A549 (cell line): Measurements from ENCODE around the gene CPS1. TPM values are rescaled to one million over a fixed set of nuclear protein-coding genes. Genes with fewer than 3 reads are reported as not detected.

Source experiments
- ATAC-seq, 2 experiments: fragments of 200-7000 bp in 1 of 2; fragments of >200 bp in 1 of 2; cut with Nextera tagmentation in 1 of 2; cut with Tn5 transposase in 1 of 2; 3 replicates each; pipeline versions ENCODE4 v1.8.0 to v1.9.1; 2018 to 2020; ENCODE audit warnings: mild to moderate bottlenecking in 1 of 2, moderate library complexity in 1 of 2
- CTCF ChIA-PET: fragments of 300-600 bp; sonication (Branson Sonifier 250); formaldehyde crosslinking; extraction: SDS; loops from one replicate; lab custom pipeline; 2021; ENCODE audit warnings: antibody characterized with exemption, inconsistent platforms; lab: Yijun Ruan, JAX
- POLR2A ChIA-PET: fragments of 350-600 bp; formaldehyde crosslinking; extraction: SDS; loops from one replicate; lab custom pipeline; 2021; ENCODE audit warnings: antibody characterized with exemption, inconsistent platforms; lab: Yijun Ruan, JAX
- DNase-seq, 2 experiments: peaks; one replicate each; pipeline versions ENCODE4 v3.0.0 to v3.0.0-alpha.2; 2011 to 2016; ENCODE audit warnings: low read depth in 1 of 2, low spot score in 1 of 2
- FAIRE-seq: peaks from 2 replicates; lab custom pipeline; 2011; peaks lifted over from hg19 to GRCh38; lab: Jason Lieb, UNC
- H3K27ac ChIP-seq, 2 experiments: fragments of >200 bp; sonication (Bioruptor Twin); formaldehyde crosslinking; 3 replicates each; pipeline ENCODE4 v1.5.1; 2016 to 2017
- H3K4me1 ChIP-seq: fragments of >200 bp; sonication (Bioruptor Twin); formaldehyde crosslinking; 3 replicates; pipeline ENCODE4 v1.6.1; 2016
- H3K4me2 ChIP-seq: fragments of >200 bp; sonication (Bioruptor Twin); formaldehyde crosslinking; 3 replicates; pipeline ENCODE4 v1.6.1; 2016
- H3K4me3 ChIP-seq: fragments of >200 bp; sonication (Bioruptor Twin); formaldehyde crosslinking; 3 replicates; pipeline ENCODE4 v1.5.1; 2016
- H3K9me3 ChIP-seq: fragments of >200 bp; sonication (Bioruptor Twin); formaldehyde crosslinking; 3 replicates; pipeline ENCODE4 v1.6.1; 2016
- CBX2 ChIP-seq: fragments of 200-600 bp; sonication (generic); IDR thresholded peaks from 2 replicates; pipeline ENCODE4 v1.6.1; 2016; ENCODE audit warnings: low read depth, mild to moderate bottlenecking, borderline replicate concordance
- CHD4 ChIP-seq: fragments of 200-600 bp; sonication (generic); IDR thresholded peaks from 2 replicates; pipeline ENCODE4 v1.6.1; 2016; ENCODE audit warnings: antibody characterized with exemption, mild to moderate bottlenecking, borderline replicate concordance
- EHF ChIP-seq: fragments of 250-450 bp; sonication (Bioruptor Pico); IDR thresholded peaks from 2 replicates; pipeline ENCODE4 v1.5.0; 2020; ENCODE audit warnings: mild to moderate bottlenecking
- EHMT2 ChIP-seq: fragments of 200-600 bp; sonication (generic); IDR thresholded peaks from 2 replicates; pipeline ENCODE4 v1.6.1; 2016; ENCODE audit warnings: antibody characterized with exemption, low read depth, mild to moderate bottlenecking, moderate library complexity
- FOXS1 ChIP-seq: fragments of 250-450 bp; sonication (Bioruptor Pico); IDR thresholded peaks from 2 replicates; pipeline ENCODE4 v1.5.0; 2020; ENCODE audit warnings: mild to moderate bottlenecking, moderate library complexity
- GATA3 ChIP-seq: IDR thresholded peaks from 2 replicates; pipeline ENCODE4 v1.6.1; 2012; ENCODE audit warnings: borderline replicate concordance
- HOXA7 ChIP-seq: fragments of 250-450 bp; sonication (Bioruptor Pico); IDR thresholded peaks from 2 replicates; pipeline ENCODE4 v1.5.0; 2020; ENCODE audit warnings: mild to moderate bottlenecking, moderate library complexity
- HOXB5 ChIP-seq: fragments of 250-450 bp; sonication (Bioruptor Pico); IDR thresholded peaks from 2 replicates; pipeline ENCODE4 v1.5.0; 2020; ENCODE audit warnings: mild to moderate bottlenecking, moderate library complexity
- JUN ChIP-seq, 2 experiments: fragments of >200 bp; sonication (Bioruptor Twin); formaldehyde crosslinking; IDR thresholded peaks; 2 replicates in 1 of 2; 3 replicates in 1 of 2; pipeline ENCODE4 v1.6.1; 2016 to 2017
- KDM5A ChIP-seq: fragments of 200-600 bp; sonication (generic); IDR thresholded peaks from 2 replicates; pipeline ENCODE4 v1.6.1; 2016; ENCODE audit warnings: antibody characterized with exemption, mild to moderate bottlenecking
- NPAS2 ChIP-seq: fragments of 250-450 bp; sonication (Bioruptor Pico); IDR thresholded peaks from 2 replicates; pipeline ENCODE4 v1.8.0; 2022; ENCODE audit warnings: mild to moderate bottlenecking, moderate library complexity, borderline replicate concordance
- RCOR1 ChIP-seq: fragments of 150-350 bp; IDR thresholded peaks from 2 replicates; pipeline ENCODE4 v1.6.1; 2014; ENCODE audit warnings: antibody characterized with exemption, low read length, low read depth
- RFX5 ChIP-seq: fragments of 450-650 bp; IDR thresholded peaks from 2 replicates; pipeline ENCODE4 v1.7.1; 2014; ENCODE audit warnings: antibody characterized with exemption, mild to moderate bottlenecking, moderate library complexity
- RNF2 ChIP-seq: fragments of 200-600 bp; sonication (generic); IDR thresholded peaks from 2 replicates; pipeline ENCODE4 v1.6.1; 2016; ENCODE audit warnings: low read depth, mild to moderate bottlenecking, antibody characterized with exemption, moderate library complexity, borderline replicate concordance
- TFCP2L1 ChIP-seq: fragments of 250-450 bp; sonication (Bioruptor Pico); IDR thresholded peaks from 2 replicates; pipeline ENCODE4 v1.5.0; 2021; ENCODE audit warnings: mild to moderate bottlenecking
- TP53 ChIP-seq: fragments of 250-450 bp; sonication (Bioruptor Pico); IDR thresholded peaks from 2 replicates; pipeline ENCODE4 v1.5.0; 2021; ENCODE audit warnings: mild to moderate bottlenecking, moderate library complexity
- ZFP36 ChIP-seq: fragments of 450-650 bp; IDR thresholded peaks from 2 replicates; pipeline ENCODE4 v1.6.1; 2014; ENCODE audit warnings: borderline replicate concordance; ENCODE audit not compliant: partially characterized antibody
- ZNF302 ChIP-seq: fragments of 250-450 bp; sonication (Bioruptor Pico); IDR thresholded peaks from 2 replicates; pipeline ENCODE4 v1.9.0; 2021; ENCODE audit warnings: inconsistent platforms, mild to moderate bottlenecking, moderate library complexity
- ZSCAN20 ChIP-seq: fragments of 250-450 bp; sonication (Bioruptor Pico); IDR thresholded peaks from 2 replicates; pipeline ENCODE4 v1.8.0; 2022; ENCODE audit warnings: mild to moderate bottlenecking, moderate library complexity
- WGBS: methylation state at CpG from one replicate; pipeline ENCODE4 v1.1.6; 2017; ENCODE audit errors: missing lambda C conversion rate; 5-methylcytosine and 5-hydroxymethylcytosine counted together
- polyA plus RNA-seq, 4 experiments: library from polyadenylated mRNA; depleted of rRNA in 3 of 4; stranded (reverse); fragments of >200 nt; fragmentation: RNase III in 1 of 4; extraction: RNeasy Plus Mini Kit Qiagen cat#74134 plus additional on column Dnase treatment in 1 of 4; gene quantifications; 2 replicates in 3 of 4; 3 replicates in 1 of 4; pipeline ENCODE4 v1.2.3, GENCODE V29; 2011 to 2017
- TF ChIP-seq, protein P1 (sequence below): fragments of 250-450 bp; sonication (Bioruptor Pico); IDR thresholded peaks from 2 replicates; pipeline ENCODE4 v1.5.0; 2020; ENCODE audit warnings: low read depth, mild to moderate bottlenecking, moderate library complexity
- TF ChIP-seq, protein P2 (sequence below): IDR thresholded peaks from 2 replicates; pipeline ENCODE4 v1.6.1; 2012
- TF ChIP-seq, protein P3 (sequence below): fragments of 150-350 bp; IDR thresholded peaks from 2 replicates; pipeline ENCODE4 v1.6.1; 2014; ENCODE audit warnings: low read depth, mild to moderate bottlenecking, low read length
- TF ChIP-seq, protein P4 (sequence below): fragments of 450-650 bp; IDR thresholded peaks from 2 replicates; pipeline ENCODE4 v1.6.1; 2014; ENCODE audit warnings: antibody characterized with exemption
- TF ChIP-seq, protein P5 (sequence below): fragments of >200 bp; sonication (Bioruptor Twin); formaldehyde crosslinking; IDR thresholded peaks from 3 replicates; pipeline ENCODE4 v1.5.1; 2016
- TF ChIP-seq, protein P6 (sequence below): IDR thresholded peaks from 2 replicates; pipeline ENCODE4 v1.6.1; 2012; ENCODE audit warnings: low read depth, borderline replicate concordance

CPS1 gene
- polyA plus RNA-seq, 2 of the 4 experiments (the other 2 are of a cell fraction) = 16.1 to 61.3 TPM

DNA sequence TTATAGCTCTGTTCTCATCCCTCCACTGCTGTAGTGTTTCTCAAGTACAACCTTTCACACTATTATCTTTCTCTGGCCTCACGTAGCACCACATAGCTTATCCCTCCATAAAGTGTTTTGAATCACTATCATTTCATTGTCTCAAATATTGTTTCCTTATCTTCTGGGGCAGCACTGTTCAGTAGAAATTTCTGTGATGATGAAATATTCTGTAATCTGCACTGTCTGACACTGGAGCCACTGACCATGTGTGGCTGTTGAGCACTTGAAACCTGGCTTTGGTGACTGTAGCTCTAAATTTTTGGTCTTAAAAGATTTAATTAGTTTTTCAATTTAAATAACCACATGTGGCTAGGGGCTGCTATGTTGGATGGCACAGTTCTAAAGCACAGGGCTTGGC, 78.9 kb downstream of the CPS1 start (continued):
- no peak for TF ChIP-seq CHD4
- no peak for TF ChIP-seq TFCP2L1 (CRISPR knock-in tag)
- no peak for TF ChIP-seq NPAS2 (CRISPR knock-in tag)
- TF ChIP-seq HOXA7 (CRISPR knock-in tag) = no peak
- TF ChIP-seq, protein P1, sequence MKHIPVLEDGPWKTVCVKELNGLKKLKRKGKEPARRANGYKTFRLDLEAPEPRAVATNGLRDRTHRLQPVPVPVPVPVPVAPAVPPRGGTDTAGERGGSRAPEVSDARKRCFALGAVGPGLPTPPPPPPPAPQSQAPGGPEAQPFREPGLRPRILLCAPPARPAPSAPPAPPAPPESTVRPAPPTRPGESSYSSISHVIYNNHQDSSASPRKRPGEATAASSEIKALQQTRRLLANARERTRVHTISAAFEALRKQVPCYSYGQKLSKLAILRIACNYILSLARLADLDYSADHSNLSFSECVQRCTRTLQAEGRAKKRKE (CRISPR knock-in tag) = no peak
- no peak for TF ChIP-seq RCOR1
- no peak for TF ChIP-seq ZSCAN20 (CRISPR knock-in tag)
- TF ChIP-seq, protein P2, sequence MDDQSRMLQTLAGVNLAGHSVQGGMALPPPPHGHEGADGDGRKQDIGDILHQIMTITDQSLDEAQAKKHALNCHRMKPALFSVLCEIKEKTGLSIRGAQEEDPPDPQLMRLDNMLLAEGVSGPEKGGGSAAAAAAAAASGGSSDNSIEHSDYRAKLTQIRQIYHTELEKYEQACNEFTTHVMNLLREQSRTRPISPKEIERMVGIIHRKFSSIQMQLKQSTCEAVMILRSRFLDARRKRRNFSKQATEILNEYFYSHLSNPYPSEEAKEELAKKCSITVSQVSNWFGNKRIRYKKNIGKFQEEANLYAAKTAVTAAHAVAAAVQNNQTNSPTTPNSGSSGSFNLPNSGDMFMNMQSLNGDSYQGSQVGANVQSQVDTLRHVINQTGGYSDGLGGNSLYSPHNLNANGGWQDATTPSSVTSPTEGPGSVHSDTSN = no peak
- TF ChIP-seq RNF2 = no peak
- TF ChIP-seq, all 56 proteins: peak for 0

DNA sequence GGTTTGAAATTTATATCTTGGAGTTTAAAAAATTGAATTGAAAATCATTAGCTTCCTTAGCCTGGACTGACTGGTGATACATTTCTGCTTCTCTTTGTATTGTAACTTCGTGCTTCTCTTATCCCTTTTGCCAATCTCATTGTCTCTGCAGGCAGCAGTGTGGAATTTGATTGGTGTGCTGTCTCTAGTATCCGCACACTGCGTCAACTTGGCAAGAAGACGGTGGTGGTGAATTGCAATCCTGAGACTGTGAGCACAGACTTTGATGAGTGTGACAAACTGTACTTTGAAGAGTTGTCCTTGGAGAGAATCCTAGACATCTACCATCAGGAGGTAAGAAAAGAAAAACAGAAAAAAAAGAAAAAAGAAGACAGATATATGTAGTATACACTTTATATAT, 85.9 kb downstream of the CPS1 start:
- H3K4me1 ChIP-seq = no peaks in the 10 kb centered on the region
- no peaks in the 10 kb centered on the region for H3K9me3 ChIP-seq
- no peak for ATAC-seq
- no peak overlapping the region for H3K27ac ChIP-seq
- 71% methylated on average over 4 of the region's 4 CpGs for WGBS
- H3K4me3 ChIP-seq = no peak overlapping the region
- ChIA-PET POLR2A (no interaction called here), CTCF (no interaction called here)
- DNase-seq = no peak
- no peak overlapping the region for H3K4me2 ChIP-seq
- no peak for TF ChIP-seq HOXB5 (CRISPR knock-in tag)
- TF ChIP-seq, protein P3, sequence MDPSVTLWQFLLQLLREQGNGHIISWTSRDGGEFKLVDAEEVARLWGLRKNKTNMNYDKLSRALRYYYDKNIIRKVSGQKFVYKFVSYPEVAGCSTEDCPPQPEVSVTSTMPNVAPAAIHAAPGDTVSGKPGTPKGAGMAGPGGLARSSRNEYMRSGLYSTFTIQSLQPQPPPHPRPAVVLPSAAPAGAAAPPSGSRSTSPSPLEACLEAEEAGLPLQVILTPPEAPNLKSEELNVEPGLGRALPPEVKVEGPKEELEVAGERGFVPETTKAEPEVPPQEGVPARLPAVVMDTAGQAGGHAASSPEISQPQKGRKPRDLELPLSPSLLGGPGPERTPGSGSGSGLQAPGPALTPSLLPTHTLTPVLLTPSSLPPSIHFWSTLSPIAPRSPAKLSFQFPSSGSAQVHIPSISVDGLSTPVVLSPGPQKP = no peak
- no peak for TF ChIP-seq EHMT2
- no peak for TF ChIP-seq TP53
- TF ChIP-seq HOXA7 (CRISPR knock-in tag) = no peak
- no peak for TF ChIP-seq FOXS1 (CRISPR knock-in tag)
- TF ChIP-seq EHF (CRISPR knock-in tag) = no peak
- no peak for TF ChIP-seq ZNF302
- TF ChIP-seq GATA3 = no peak
- no peak for TF ChIP-seq NPAS2 (CRISPR knock-in tag)
- TF ChIP-seq, protein P4, sequence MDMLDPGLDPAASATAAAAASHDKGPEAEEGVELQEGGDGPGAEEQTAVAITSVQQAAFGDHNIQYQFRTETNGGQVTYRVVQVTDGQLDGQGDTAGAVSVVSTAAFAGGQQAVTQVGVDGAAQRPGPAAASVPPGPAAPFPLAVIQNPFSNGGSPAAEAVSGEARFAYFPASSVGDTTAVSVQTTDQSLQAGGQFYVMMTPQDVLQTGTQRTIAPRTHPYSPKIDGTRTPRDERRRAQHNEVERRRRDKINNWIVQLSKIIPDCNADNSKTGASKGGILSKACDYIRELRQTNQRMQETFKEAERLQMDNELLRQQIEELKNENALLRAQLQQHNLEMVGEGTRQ = no peak
- TF ChIP-seq, protein P1 (CRISPR knock-in tag) = no peak
- TF ChIP-seq TFCP2L1 (CRISPR knock-in tag) = no peak
- FAIRE-seq = no peak

DNA sequence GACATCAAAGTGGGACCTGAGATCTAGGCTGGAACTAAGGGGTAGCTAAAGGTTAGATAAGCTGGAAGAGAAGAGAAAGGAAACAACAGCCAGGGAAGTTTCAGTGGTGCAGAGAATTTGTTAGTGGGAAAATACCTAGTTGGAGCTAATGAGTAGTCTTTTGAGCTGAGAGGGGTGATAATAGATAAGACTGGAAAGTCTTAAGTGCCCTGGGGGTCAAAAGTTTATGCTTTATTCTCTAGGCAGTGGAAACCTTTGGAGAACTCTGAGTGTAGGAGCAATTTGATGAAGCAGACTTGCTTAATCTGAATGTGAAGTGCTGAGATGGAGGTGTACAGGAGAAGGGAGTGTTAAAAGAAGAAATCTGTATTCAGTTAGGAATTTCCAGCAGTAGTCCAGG, 90.8 kb downstream of the CPS1 start:
- no peak for FAIRE-seq
- ChIA-PET POLR2A (no interaction called here), CTCF (no interaction called here)
- no peak for DNase-seq
- no peaks in the 10 kb centered on the region for H3K4me1 ChIP-seq
- no peaks in the 10 kb centered on the region for H3K9me3 ChIP-seq
- H3K4me3 ChIP-seq = no peak overlapping the region
- TF ChIP-seq, protein P5, sequence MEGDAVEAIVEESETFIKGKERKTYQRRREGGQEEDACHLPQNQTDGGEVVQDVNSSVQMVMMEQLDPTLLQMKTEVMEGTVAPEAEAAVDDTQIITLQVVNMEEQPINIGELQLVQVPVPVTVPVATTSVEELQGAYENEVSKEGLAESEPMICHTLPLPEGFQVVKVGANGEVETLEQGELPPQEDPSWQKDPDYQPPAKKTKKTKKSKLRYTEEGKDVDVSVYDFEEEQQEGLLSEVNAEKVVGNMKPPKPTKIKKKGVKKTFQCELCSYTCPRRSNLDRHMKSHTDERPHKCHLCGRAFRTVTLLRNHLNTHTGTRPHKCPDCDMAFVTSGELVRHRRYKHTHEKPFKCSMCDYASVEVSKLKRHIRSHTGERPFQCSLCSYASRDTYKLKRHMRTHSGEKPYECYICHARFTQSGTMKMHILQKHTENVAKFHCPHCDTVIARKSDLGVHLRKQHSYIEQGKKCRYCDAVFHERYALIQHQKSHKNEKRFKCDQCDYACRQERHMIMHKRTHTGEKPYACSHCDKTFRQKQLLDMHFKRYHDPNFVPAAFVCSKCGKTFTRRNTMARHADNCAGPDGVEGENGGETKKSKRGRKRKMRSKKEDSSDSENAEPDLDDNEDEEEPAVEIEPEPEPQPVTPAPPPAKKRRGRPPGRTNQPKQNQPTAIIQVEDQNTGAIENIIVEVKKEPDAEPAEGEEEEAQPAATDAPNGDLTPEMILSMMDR = no peak
- no peak for TF ChIP-seq RFX5
- no peak for TF ChIP-seq CBX2
- no peak for TF ChIP-seq RNF2
- TF ChIP-seq, protein P6, sequence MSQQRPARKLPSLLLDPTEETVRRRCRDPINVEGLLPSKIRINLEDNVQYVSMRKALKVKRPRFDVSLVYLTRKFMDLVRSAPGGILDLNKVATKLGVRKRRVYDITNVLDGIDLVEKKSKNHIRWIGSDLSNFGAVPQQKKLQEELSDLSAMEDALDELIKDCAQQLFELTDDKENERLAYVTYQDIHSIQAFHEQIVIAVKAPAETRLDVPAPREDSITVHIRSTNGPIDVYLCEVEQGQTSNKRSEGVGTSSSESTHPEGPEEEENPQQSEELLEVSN = no peak
- TF ChIP-seq JUN (IDR thresholded peaks at IDR 0.05) = no peak
- no peak for TF ChIP-seq ZFP36
- TF ChIP-seq KDM5A = no peak
- no peak for TF ChIP-seq ZNF302
- TF ChIP-seq ZSCAN20 (CRISPR knock-in tag) = no peak
- no peak for TF ChIP-seq HOXB5 (CRISPR knock-in tag)
- TF ChIP-seq, all 56 proteins: peak for 0
- Histone ChIP-seq H3K4me2 (no peak overlapping the region), H3K27ac (no peak overlapping the region)
- ATAC-seq = no peak
